Stimulated activated naive CD8-positive, alpha-beta T cell treated with anti-CD3 and anti-CD28 coated beads, Interleukin-15, Interleukin-2, amounts not matched to agents 100 ng/mL and 50 ng/mL, for 24 hours (primary cell): Measurements from ENCODE around the gene GRIK3.

Source experiments
- H3K27ac Mint-ChIP-seq: one replicate; pipeline ENCODE4 v1.8.0; 2021; ENCODE audit warnings: mild to moderate bottlenecking, mixed read lengths
- H3K27me3 Mint-ChIP-seq: one replicate; pipeline ENCODE4 v1.8.0; 2021; ENCODE audit warnings: mixed read lengths
- H3K36me3 Mint-ChIP-seq: one replicate; pipeline ENCODE4 v1.8.0; 2021; ENCODE audit warnings: low read depth, mixed read lengths
- H3K4me1 Mint-ChIP-seq: one replicate; pipeline ENCODE4 v1.8.0; 2021; ENCODE audit warnings: low read depth, mixed read lengths
- H3K4me3 Mint-ChIP-seq: one replicate; pipeline ENCODE4 v1.8.0; 2021; ENCODE audit warnings: mild to moderate bottlenecking, mixed read lengths
- H3K9me3 Mint-ChIP-seq: one replicate; pipeline ENCODE4 v1.8.0; 2021; ENCODE audit warnings: mixed read lengths

The GRIK3 gene

GRCh38 chr1:36986241-36986985, 47.9 kb downstream of the GRIK3 start:
- no peak overlapping the region for H3K4me3 Mint-ChIP-seq
- no peak overlapping the region for H3K27ac Mint-ChIP-seq
- H3K4me1 Mint-ChIP-seq: no peaks in the 10 kb centered on the region
- no peaks in the 10 kb centered on the region for H3K9me3 Mint-ChIP-seq
- no peaks in the 10 kb centered on the region for H3K36me3 Mint-ChIP-seq
- H3K27me3 Mint-ChIP-seq: peaks cover 4% of the 10 kb centered on the region

- no peaks in the 10 kb centered on the region for H3K27me3 Mint-ChIP-seq
- no peaks in the 10 kb centered on the region for H3K9me3 Mint-ChIP-seq
- no peak overlapping the region for H3K4me3 Mint-ChIP-seq
- no peak overlapping the region for H3K27ac Mint-ChIP-seq
- H3K36me3 Mint-ChIP-seq: no peaks in the 10 kb centered on the region
- no peaks in the 10 kb centered on the region for H3K4me1 Mint-ChIP-seq
These were observed 49.6 kb downstream of the GRIK3 start for GRCh38 chr1:36984675-36985074.

- Mint-ChIP-seq H3K27ac (no peak overlapping the region), H3K4me1 (no peaks in the 10 kb centered on the region), H3K27me3 (no peaks in the 10 kb centered on the region), H3K9me3 (no peaks in the 10 kb centered on the region), H3K36me3 (no peaks in the 10 kb centered on the region), H3K4me3 (no peak overlapping the region)
These were observed 50.3 kb downstream of the GRIK3 start for GRCh38 chr1:36984026-36984425.

GRCh38 chr1:36982709-36983108, 51.6 kb downstream of the GRIK3 start:
- Mint-ChIP-seq H3K9me3 (peaks cover 3% of the 10 kb centered on the region), H3K36me3 (no peaks in the 10 kb centered on the region), H3K4me3 (no peak overlapping the region), H3K27me3 (peaks cover 4% of the 10 kb centered on the region), H3K4me1 (no peaks in the 10 kb centered on the region), H3K27ac (no peak overlapping the region)

GRCh38 chr1:36981771-36982622, 52.3 kb downstream of the GRIK3 start:
- H3K9me3 Mint-ChIP-seq: peaks cover 3% of the 10 kb centered on the region
- H3K27ac Mint-ChIP-seq: no peak overlapping the region
- H3K4me3 Mint-ChIP-seq: no peak overlapping the region
- no peaks in the 10 kb centered on the region for H3K36me3 Mint-ChIP-seq
- H3K27me3 Mint-ChIP-seq: peaks cover 5% of the 10 kb centered on the region
- no peaks in the 10 kb centered on the region for H3K4me1 Mint-ChIP-seq

- Mint-ChIP-seq H3K4me1 (no peaks in the 10 kb centered on the region), H3K36me3 (no peaks in the 10 kb centered on the region), H3K4me3 (no peak overlapping the region), H3K9me3 (peaks cover 3% of the 10 kb centered on the region), H3K27ac (no peak overlapping the region), H3K27me3 (peaks cover 8% of the 10 kb centered on the region)
These were observed 53.2 kb downstream of the GRIK3 start for GRCh38 chr1:36981126-36981525.

- H3K9me3 Mint-ChIP-seq: peaks cover 3% of the 10 kb centered on the region
- H3K4me1 Mint-ChIP-seq: no peaks in the 10 kb centered on the region
- no peak overlapping the region for H3K27ac Mint-ChIP-seq
- peaks cover 8% of the 10 kb centered on the region for H3K27me3 Mint-ChIP-seq
- no peaks in the 10 kb centered on the region for H3K36me3 Mint-ChIP-seq
- no peak overlapping the region for H3K4me3 Mint-ChIP-seq
These were observed 56.4 kb downstream of the GRIK3 start for GRCh38 chr1:36977731-36978406.

- H3K27me3 Mint-ChIP-seq: peaks cover 8% of the 10 kb centered on the region
- H3K27ac Mint-ChIP-seq: no peak overlapping the region
- no peaks in the 10 kb centered on the region for H3K4me1 Mint-ChIP-seq
- H3K9me3 Mint-ChIP-seq: peaks cover 3% of the 10 kb centered on the region
- H3K36me3 Mint-ChIP-seq: no peaks in the 10 kb centered on the region
- no peak overlapping the region for H3K4me3 Mint-ChIP-seq
These were observed 58.7 kb downstream of the GRIK3 start for GRCh38 chr1:36975642-36976041.

- H3K4me3 Mint-ChIP-seq: no peak overlapping the region
- no peaks in the 10 kb centered on the region for H3K36me3 Mint-ChIP-seq
- peaks cover 2% of the 10 kb centered on the region for H3K9me3 Mint-ChIP-seq
- H3K27me3 Mint-ChIP-seq: peaks cover 8% of the 10 kb centered on the region
- H3K4me1 Mint-ChIP-seq: no peaks in the 10 kb centered on the region
- H3K27ac Mint-ChIP-seq: no peak overlapping the region
These were observed 61.3 kb downstream of the GRIK3 start for GRCh38 chr1:36973056-36973455.

- Mint-ChIP-seq H3K27ac (no peak overlapping the region), H3K9me3 (no peaks in the 10 kb centered on the region)
These were observed 62.3 kb downstream of the GRIK3 start for GRCh38 chr1:36971852-36972618.

GRCh38 chr1:36968730-36969129, 65.6 kb downstream of the GRIK3 start:
- H3K9me3 Mint-ChIP-seq: no peaks in the 10 kb centered on the region
- no peak overlapping the region for H3K4me3 Mint-ChIP-seq
- no peaks in the 10 kb centered on the region for H3K36me3 Mint-ChIP-seq
- no peaks in the 10 kb centered on the region for H3K4me1 Mint-ChIP-seq
- no peak overlapping the region for H3K27ac Mint-ChIP-seq
- H3K27me3 Mint-ChIP-seq: no peaks in the 10 kb centered on the region

More at GRCh38 chr1:36971852-36972618, 62.3 kb downstream of the GRIK3 start:
- Mint-ChIP-seq H3K36me3 (no peaks in the 10 kb centered on the region), H3K27me3 (peaks cover 3% of the 10 kb centered on the region), H3K4me1 (no peaks in the 10 kb centered on the region), H3K4me3 (no peak overlapping the region)

- H3K4me1 Mint-ChIP-seq: no peaks in the 10 kb centered on the region
- H3K9me3 Mint-ChIP-seq: no peaks in the 10 kb centered on the region
- no peak overlapping the region for H3K27ac Mint-ChIP-seq
- H3K36me3 Mint-ChIP-seq: no peaks in the 10 kb centered on the region
- no peak overlapping the region for H3K4me3 Mint-ChIP-seq
- peaks cover 8% of the 10 kb centered on the region for H3K27me3 Mint-ChIP-seq
These were observed 68.1 kb downstream of the GRIK3 start for GRCh38 chr1:36966242-36966641.

GRCh38 chr1:36965275-36966159, 68.8 kb downstream of the GRIK3 start:
- Mint-ChIP-seq H3K4me1 (no peaks in the 10 kb centered on the region), H3K27ac (no peak overlapping the region), H3K4me3 (no peak overlapping the region), H3K9me3 (no peaks in the 10 kb centered on the region), H3K27me3 (peaks cover 11% of the 10 kb centered on the region), H3K36me3 (no peaks in the 10 kb centered on the region)

GRCh38 chr1:36964830-36965229, 69.5 kb downstream of the GRIK3 start:
- H3K27me3 Mint-ChIP-seq: peaks cover 11% of the 10 kb centered on the region
- no peaks in the 10 kb centered on the region for H3K36me3 Mint-ChIP-seq
- no peaks in the 10 kb centered on the region for H3K9me3 Mint-ChIP-seq
- no peak overlapping the region for H3K27ac Mint-ChIP-seq
- H3K4me3 Mint-ChIP-seq: no peak overlapping the region
- no peaks in the 10 kb centered on the region for H3K4me1 Mint-ChIP-seq
